SK-N-SH (cell line): ENCODE data around the gene FYN. TPM values are rescaled to one million over a fixed set of nuclear protein-coding genes. Genes with fewer than 3 reads are reported as not detected.

Source experiments
- CTCF ChIA-PET: fragments of 300-600, 350-600 bp; formaldehyde crosslinking; extraction: SDS; loops from one replicate; lab custom pipeline; 2021; lab: Yijun Ruan, JAX
- POLR2A ChIA-PET: fragments of 350-600 bp; sonication (Branson Sonifier 250); formaldehyde crosslinking; extraction: SDS; loops from one replicate; lab custom pipeline; 2020; ENCODE audit warnings: antibody characterized with exemption, inconsistent platforms; lab: Yijun Ruan, JAX
- DNase-seq: peaks from one replicate; pipeline ENCODE4 v3.0.0; 2012
- H2AFZ ChIP-seq: fragments of 200-600 bp; sonication (generic); 2 replicates; pipeline ENCODE4 v1.8.1; 2016; ENCODE audit warnings: antibody characterized with exemption, mild to moderate bottlenecking, low read depth
- H3F3A ChIP-seq: fragments of 200-600 bp; sonication (generic); replicated peaks from 2 replicates; pipeline ENCODE3; 2016; ENCODE audit warnings: antibody characterized with exemption, mild to moderate bottlenecking; ENCODE audit not compliant: insufficient read depth
- H3K27ac ChIP-seq, 2 experiments: fragments of 200-500 bp in 1 of 2; fragments of 200-600 bp in 1 of 2; sonication (Bioruptor generic) in 1 of 2; sonication (generic), shearing (Covaris generic) in 1 of 2; 2 replicates each; pipeline versions ENCODE4 v1.5.1 to v1.6.1; 2014 to 2016; ENCODE audit warnings: low read depth in 2 of 2, inconsistent platforms in 1 of 2, low read length in 1 of 2, mild to moderate bottlenecking in 1 of 2, mixed read lengths in 1 of 2
- H3K27me3 ChIP-seq: fragments of 200-600 bp; sonication (generic), shearing (Covaris generic); 2 replicates; pipeline ENCODE4 v1.6.1; 2016; ENCODE audit warnings: mixed run types; ENCODE audit not compliant: insufficient read depth
- H3K36me3 ChIP-seq, 2 experiments: fragments of 200-500 bp in 1 of 2; fragments of 200-600 bp in 1 of 2; sonication (Bioruptor generic) in 1 of 2; sonication (generic) in 1 of 2; replicated peaks in 1 of 2; 2 replicates each; pipeline versions ENCODE3 to v1.5.1; 2014 to 2016; ENCODE audit warnings: low read length in 1 of 2, mild to moderate bottlenecking in 1 of 2; ENCODE audit not compliant: insufficient read depth in 2 of 2, control insufficient read depth in 1 of 2
- H3K4me1 ChIP-seq, 2 experiments: fragments of 200-500 bp in 1 of 2; fragments of 200-600 bp in 1 of 2; sonication (Bioruptor generic) in 1 of 2; sonication (generic), shearing (Covaris generic) in 1 of 2; 2 replicates each; pipeline versions ENCODE4 v1.5.1 to v1.6.1; 2014 to 2016; ENCODE audit warnings: low read depth in 1 of 2, low read length in 1 of 2, mixed run types in 1 of 2; ENCODE audit not compliant: insufficient read depth in 2 of 2, control insufficient read depth in 1 of 2
- H3K4me2 ChIP-seq: fragments of 200-600 bp; sonication (generic), shearing (Covaris generic); 2 replicates; pipeline ENCODE4 v1.6.1; 2017; ENCODE audit warnings: mixed run types
- H3K4me3 ChIP-seq, 2 experiments: fragments of 200-500 bp in 1 of 2; fragments of 200-600 bp in 1 of 2; sonication (Bioruptor generic) in 1 of 2; sonication (generic), shearing (Covaris generic) in 1 of 2; 2 replicates each; pipeline versions ENCODE4 v1.5.1 to v1.8.1; 2014 to 2016; ENCODE audit warnings: low read depth in 2 of 2, inconsistent platforms in 1 of 2, low read length in 1 of 2, mild to moderate bottlenecking in 1 of 2, mixed read lengths in 1 of 2, moderate library complexity in 1 of 2
- H3K79me2 ChIP-seq: fragments of 200-600 bp; sonication (generic); 2 replicates; pipeline ENCODE4 v1.8.1; 2017; ENCODE audit warnings: mild to moderate bottlenecking; ENCODE audit not compliant: insufficient read depth
- H3K9ac ChIP-seq: fragments of 200-600 bp; sonication (generic); 2 replicates; pipeline ENCODE4 v1.6.1; 2017; ENCODE audit warnings: mixed run types
- H3K9me2 ChIP-seq: fragments of 200-600 bp; sonication (generic); 2 replicates; pipeline ENCODE4 v1.6.1; 2017; ENCODE audit warnings: mixed run types
- H3K9me3 ChIP-seq: fragments of 200-600 bp; sonication (generic); 2 replicates; pipeline ENCODE4 v1.6.1; 2017; ENCODE audit warnings: mixed run types, mild to moderate bottlenecking, moderate library complexity
- H4K20me1 ChIP-seq: fragments of 200-600 bp; sonication (generic); 2 replicates; pipeline ENCODE4 v1.6.1; 2017; ENCODE audit warnings: mild to moderate bottlenecking, mixed run types; ENCODE audit not compliant: insufficient read depth
- MEF2A ChIP-seq: IDR thresholded peaks from 2 replicates; pipeline ENCODE4 v1.4.0; 2012; ENCODE audit warnings: low read depth, borderline replicate concordance
- MXI1 ChIP-seq: IDR thresholded peaks from 2 replicates; pipeline ENCODE4 v1.6.1; 2012; ENCODE audit warnings: mild to moderate bottlenecking, low read depth, low read length, improper control_type of control experiment
- POLR2AphosphoS5 ChIP-seq: IDR thresholded peaks from 2 replicates; pipeline ENCODE4 v1.6.1; 2012; ENCODE audit warnings: low read depth, low read length
- TEAD4 ChIP-seq: IDR thresholded peaks from 2 replicates; pipeline ENCODE4 v1.4.0; 2012; ENCODE audit warnings: mild to moderate bottlenecking, borderline replicate concordance; ENCODE audit not compliant: insufficient read depth
- YY1 ChIP-seq: IDR thresholded peaks from 2 replicates; pipeline ENCODE4 v1.4.0; 2012; ENCODE audit warnings: low read depth, mild to moderate bottlenecking
- WGBS: methylation state at CpG from one replicate; pipeline ENCODE4 v1.1.6; 2017; ENCODE audit warnings: low lambda C conversion rate; 5-methylcytosine and 5-hydroxymethylcytosine counted together
- polyA plus RNA-seq, 3 experiments: library from polyadenylated mRNA; depleted of rRNA; stranded (reverse); fragments of >200 nt; gene quantifications; 2 replicates each; pipeline ENCODE4 v1.2.3, GENCODE V29; 2012
- TF ChIP-seq, protein P1 (sequence below): IDR thresholded peaks from 2 replicates; pipeline ENCODE4 v1.6.1; 2012; ENCODE audit warnings: mild to moderate bottlenecking, low read depth, low read length, moderate library complexity
- TF ChIP-seq, protein P2 (sequence below): fragments of 200-600 bp; sonication (generic); IDR thresholded peaks from 2 replicates; pipeline ENCODE4 v1.6.1; 2017; ENCODE audit warnings: antibody characterized with exemption, mild to moderate bottlenecking, moderate library complexity
- TF ChIP-seq, protein P3 (sequence below): IDR thresholded peaks from 2 replicates; pipeline ENCODE4 v1.4.0; 2012; ENCODE audit warnings: low read depth, borderline replicate concordance
- TF ChIP-seq, protein P4 (sequence below): fragments of 150-350 bp; IDR thresholded peaks from 2 replicates; pipeline ENCODE4 v1.6.1; 2017; ENCODE audit warnings: antibody characterized with exemption, low read length, low read depth, borderline replicate concordance

FYN gene
- polyA plus RNA-seq, 1 of the 3 experiments (the other 2 are of a cell fraction): 31.0 TPM

DNA sequence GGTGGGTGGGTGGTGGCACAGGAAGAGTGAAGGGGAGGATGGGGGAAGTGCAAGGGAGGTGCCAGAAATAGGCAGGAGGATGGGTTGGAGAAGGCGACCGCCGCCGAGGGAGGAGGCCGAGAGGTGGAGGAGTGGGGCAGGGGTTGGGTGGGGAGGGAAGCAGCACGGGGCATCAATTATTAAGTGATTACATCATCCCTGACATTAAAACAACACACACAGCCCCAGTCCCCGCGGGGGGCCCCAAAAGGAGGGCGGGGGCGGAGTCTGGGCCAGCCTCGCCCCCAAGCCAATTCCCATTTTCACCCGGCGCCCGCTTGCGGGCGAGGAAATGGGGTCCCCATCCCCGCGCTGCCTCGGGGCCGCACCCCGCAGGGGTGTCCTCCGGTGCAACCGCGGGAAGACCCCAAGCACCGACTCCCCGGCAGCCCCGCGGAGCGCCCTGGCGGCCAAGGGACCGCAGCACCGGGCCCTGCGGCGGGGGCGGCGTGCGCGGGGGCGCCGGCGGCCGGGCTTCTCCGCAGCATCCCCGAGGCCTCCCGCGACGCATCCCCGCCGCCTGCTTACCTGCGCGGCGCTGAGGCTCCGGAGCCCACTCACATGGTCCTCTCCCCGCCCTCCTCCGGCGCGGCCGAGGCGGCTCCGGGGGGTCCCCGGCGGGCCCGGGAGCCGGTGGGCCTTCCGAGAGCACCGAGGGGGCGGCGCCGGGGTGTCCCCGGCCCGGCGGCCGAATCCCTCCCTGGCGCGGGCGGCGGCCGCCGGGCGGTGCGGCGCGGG lies 663 bp downstream of the FYN start:
- no peaks in the 10 kb centered on the region for H3F3A ChIP-seq
- H3K9me3 ChIP-seq: no peaks in the 10 kb centered on the region
- H3K27ac ChIP-seq: peak overlapping the region; percentile 63 to 80; a peak in 3 of 4 replicates
- WGBS: under 1% methylated on average over 19 of the region's 83 CpGs
- DNase-seq: peak; percentile 70
- no peaks in the 10 kb centered on the region for H3K27me3 ChIP-seq
- H3K36me3 ChIP-seq: no peaks in the 10 kb centered on the region
- H3K79me2 ChIP-seq: peaks cover 46% of the 10 kb centered on the region
- peaks cover 0 to 15% of the 10 kb centered on the region in 2 experiments; a peak in 2 of 4 replicates for H3K4me1 ChIP-seq
- no peaks in the 10 kb centered on the region; the same call in 1 of the 2 replicates for H4K20me1 ChIP-seq
- peak overlapping the region; percentile 93 to 96 for H3K4me3 ChIP-seq
- no peaks in the 10 kb centered on the region for H3K9me2 ChIP-seq
- POLR2A ChIA-PET: no interaction called here
- H2AFZ ChIP-seq: peak overlapping the region; percentile 73; the same call in 1 of the 2 replicates
- H3K4me2 ChIP-seq: peak overlapping the region; percentile 91; the same call in 1 of the 2 replicates
- TF ChIP-seq POLR2AphosphoS5 (no peak), MEF2A (no peak), TEAD4 (no peak), YY1 (no peak), MXI1 (peak; percentile 21; the same call in 1 of the 2 replicates)
- TF ChIP-seq, protein P1, sequence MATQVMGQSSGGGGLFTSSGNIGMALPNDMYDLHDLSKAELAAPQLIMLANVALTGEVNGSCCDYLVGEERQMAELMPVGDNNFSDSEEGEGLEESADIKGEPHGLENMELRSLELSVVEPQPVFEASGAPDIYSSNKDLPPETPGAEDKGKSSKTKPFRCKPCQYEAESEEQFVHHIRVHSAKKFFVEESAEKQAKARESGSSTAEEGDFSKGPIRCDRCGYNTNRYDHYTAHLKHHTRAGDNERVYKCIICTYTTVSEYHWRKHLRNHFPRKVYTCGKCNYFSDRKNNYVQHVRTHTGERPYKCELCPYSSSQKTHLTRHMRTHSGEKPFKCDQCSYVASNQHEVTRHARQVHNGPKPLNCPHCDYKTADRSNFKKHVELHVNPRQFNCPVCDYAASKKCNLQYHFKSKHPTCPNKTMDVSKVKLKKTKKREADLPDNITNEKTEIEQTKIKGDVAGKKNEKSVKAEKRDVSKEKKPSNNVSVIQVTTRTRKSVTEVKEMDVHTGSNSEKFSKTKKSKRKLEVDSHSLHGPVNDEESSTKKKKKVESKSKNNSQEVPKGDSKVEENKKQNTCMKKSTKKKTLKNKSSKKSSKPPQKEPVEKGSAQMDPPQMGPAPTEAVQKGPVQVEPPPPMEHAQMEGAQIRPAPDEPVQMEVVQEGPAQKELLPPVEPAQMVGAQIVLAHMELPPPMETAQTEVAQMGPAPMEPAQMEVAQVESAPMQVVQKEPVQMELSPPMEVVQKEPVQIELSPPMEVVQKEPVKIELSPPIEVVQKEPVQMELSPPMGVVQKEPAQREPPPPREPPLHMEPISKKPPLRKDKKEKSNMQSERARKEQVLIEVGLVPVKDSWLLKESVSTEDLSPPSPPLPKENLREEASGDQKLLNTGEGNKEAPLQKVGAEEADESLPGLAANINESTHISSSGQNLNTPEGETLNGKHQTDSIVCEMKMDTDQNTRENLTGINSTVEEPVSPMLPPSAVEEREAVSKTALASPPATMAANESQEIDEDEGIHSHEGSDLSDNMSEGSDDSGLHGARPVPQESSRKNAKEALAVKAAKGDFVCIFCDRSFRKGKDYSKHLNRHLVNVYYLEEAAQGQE: no peak
- TF ChIP-seq, protein P2, sequence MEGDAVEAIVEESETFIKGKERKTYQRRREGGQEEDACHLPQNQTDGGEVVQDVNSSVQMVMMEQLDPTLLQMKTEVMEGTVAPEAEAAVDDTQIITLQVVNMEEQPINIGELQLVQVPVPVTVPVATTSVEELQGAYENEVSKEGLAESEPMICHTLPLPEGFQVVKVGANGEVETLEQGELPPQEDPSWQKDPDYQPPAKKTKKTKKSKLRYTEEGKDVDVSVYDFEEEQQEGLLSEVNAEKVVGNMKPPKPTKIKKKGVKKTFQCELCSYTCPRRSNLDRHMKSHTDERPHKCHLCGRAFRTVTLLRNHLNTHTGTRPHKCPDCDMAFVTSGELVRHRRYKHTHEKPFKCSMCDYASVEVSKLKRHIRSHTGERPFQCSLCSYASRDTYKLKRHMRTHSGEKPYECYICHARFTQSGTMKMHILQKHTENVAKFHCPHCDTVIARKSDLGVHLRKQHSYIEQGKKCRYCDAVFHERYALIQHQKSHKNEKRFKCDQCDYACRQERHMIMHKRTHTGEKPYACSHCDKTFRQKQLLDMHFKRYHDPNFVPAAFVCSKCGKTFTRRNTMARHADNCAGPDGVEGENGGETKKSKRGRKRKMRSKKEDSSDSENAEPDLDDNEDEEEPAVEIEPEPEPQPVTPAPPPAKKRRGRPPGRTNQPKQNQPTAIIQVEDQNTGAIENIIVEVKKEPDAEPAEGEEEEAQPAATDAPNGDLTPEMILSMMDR: peak; percentile 26; the same call in 1 of the 2 replicates
- TF ChIP-seq, protein P3, sequence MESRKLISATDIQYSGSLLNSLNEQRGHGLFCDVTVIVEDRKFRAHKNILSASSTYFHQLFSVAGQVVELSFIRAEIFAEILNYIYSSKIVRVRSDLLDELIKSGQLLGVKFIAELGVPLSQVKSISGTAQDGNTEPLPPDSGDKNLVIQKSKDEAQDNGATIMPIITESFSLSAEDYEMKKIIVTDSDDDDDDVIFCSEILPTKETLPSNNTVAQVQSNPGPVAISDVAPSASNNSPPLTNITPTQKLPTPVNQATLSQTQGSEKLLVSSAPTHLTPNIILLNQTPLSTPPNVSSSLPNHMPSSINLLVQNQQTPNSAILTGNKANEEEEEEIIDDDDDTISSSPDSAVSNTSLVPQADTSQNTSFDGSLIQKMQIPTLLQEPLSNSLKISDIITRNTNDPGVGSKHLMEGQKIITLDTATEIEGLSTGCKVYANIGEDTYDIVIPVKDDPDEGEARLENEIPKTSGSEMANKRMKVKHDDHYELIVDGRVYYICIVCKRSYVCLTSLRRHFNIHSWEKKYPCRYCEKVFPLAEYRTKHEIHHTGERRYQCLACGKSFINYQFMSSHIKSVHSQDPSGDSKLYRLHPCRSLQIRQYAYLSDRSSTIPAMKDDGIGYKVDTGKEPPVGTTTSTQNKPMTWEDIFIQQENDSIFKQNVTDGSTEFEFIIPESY: no peak
- TF ChIP-seq, protein P4, sequence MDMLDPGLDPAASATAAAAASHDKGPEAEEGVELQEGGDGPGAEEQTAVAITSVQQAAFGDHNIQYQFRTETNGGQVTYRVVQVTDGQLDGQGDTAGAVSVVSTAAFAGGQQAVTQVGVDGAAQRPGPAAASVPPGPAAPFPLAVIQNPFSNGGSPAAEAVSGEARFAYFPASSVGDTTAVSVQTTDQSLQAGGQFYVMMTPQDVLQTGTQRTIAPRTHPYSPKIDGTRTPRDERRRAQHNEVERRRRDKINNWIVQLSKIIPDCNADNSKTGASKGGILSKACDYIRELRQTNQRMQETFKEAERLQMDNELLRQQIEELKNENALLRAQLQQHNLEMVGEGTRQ: no peak
- peak overlapping the region; percentile 76; the same call in 1 of the 2 replicates for H3K9ac ChIP-seq
- CTCF ChIA-PET: interaction anchor here (0.6 to 1.5 kb wide), 7 partner anchors 11 to 510 kb away, joined by 3 to 5 read pairs (median 3); no protein-coding TSS in a partner anchor
